Measurements from ENCODE around the gene LCP1. TPM values are rescaled to one million over a fixed set of nuclear protein-coding genes. Genes with fewer than 3 reads are reported as not detected.

LCP1 gene
- total and polyA plus RNA-seq, 2 of the 13 experiments (the other 11 are each of a cell fraction or from before 2014, with no cell fraction given): 1.6 TPM

DNA sequence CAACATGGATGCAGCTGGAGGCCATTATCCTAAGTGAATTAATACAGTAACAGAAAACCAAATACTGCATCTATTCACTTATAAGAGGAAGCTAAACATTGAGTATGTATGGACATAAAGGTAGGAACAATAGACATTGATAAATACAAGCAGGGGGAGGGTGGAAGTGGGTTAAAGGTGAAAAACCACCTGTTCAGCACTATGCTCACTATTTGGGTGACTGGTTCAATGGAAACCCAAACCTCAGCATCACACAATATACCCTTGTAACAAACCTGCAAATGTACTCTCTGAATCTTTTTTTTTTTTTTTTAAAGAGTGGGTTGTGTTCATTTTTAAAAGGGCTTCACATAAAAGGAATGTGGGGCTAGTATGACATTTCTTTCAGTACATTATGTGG is 50.3 kb downstream of the LCP1 start:
- in situ Hi-C loops (cut with HindIII; ENCODE audit: extremely low pct_ligation_motif_present, low pct_unique_long_range_greater_than_20kb) (no loop called here), intact Hi-C loops (cut with micrococcal nuclease; ENCODE audit: unreplicated experiment) (no loop called here)
- Histone ChIP-seq H3K27ac (ENCODE audit: extremely low read length, insufficient read depth, low read length) (no peak overlapping the region), H3K9me3 (ENCODE audit: low read length) (no peaks in the 10 kb centered on the region), H3K36me3 (replicated peaks in 1 of 2; ENCODE audit: control insufficient read depth in 1 of 2, insufficient read depth in 2 of 2, low read length in 2 of 2) (no peaks in the 10 kb centered on the region), H4K20me1 (ENCODE audit: insufficient read depth, low read length) (no peaks in the 10 kb centered on the region), H3K4me2 (ENCODE audit: low read depth, low read length) (no peak overlapping the region), H3K4me1 (ENCODE audit: insufficient read depth, low read length) (peaks cover 53% of the 10 kb centered on the region), H3K27me3 (ENCODE audit: control insufficient read depth in 1 of 2, insufficient read depth in 2 of 2, low read length in 2 of 2) (no peaks in the 10 kb centered on the region), H3K9ac (ENCODE audit: insufficient read depth, low read depth, low read length) (no peak overlapping the region), H3K79me2 (ENCODE audit: insufficient read depth, low read length) (no peaks in the 10 kb centered on the region), H3K4me3 (replicated peaks in 1 of 3; ENCODE audit: insufficient read depth in 1 of 3, low read depth in 2 of 3, low read length in 3 of 3) (no peak overlapping the region), H2AFZ (ENCODE audit: low read length) (no peak overlapping the region)
- ChIA-PET POLR2A (interaction anchor here (1.5 kb wide), 1 partner anchor 11 kb away, joined by 4 read pairs; no protein-coding TSS in a partner anchor), CTCF (ENCODE audit: low intra/inter-chr PET ratio, low total read pairs) (no interaction called here)
- no TSS peak for BruUV-seq (replicated peaks)
- DNase-seq (ENCODE audit: low spot score) (no peak), ATAC-seq (no peak), FAIRE-seq (no peak)
- no peak for TF ChIP-seq ZNF878 (CRISPR knock-in tag; IDR thresholded peaks at IDR 0.05)
- TF ChIP-seq ZBTB25 (CRISPR knock-in tag; IDR thresholded peaks at IDR 0.05): no peak
- TF ChIP-seq, protein P1, sequence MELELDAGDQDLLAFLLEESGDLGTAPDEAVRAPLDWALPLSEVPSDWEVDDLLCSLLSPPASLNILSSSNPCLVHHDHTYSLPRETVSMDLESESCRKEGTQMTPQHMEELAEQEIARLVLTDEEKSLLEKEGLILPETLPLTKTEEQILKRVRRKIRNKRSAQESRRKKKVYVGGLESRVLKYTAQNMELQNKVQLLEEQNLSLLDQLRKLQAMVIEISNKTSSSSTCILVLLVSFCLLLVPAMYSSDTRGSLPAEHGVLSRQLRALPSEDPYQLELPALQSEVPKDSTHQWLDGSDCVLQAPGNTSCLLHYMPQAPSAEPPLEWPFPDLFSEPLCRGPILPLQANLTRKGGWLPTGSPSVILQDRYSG (CRISPR knock-in tag; IDR thresholded peaks at IDR 0.05): no peak
- TF ChIP-seq SOX13 (IDR thresholded peaks at IDR 0.05): no peak
- no peak for TF ChIP-seq SOX13 (CRISPR knock-in tag; conservative IDR thresholded peaks at IDR 0.05 in 1 of 2, IDR thresholded peaks at IDR 0.05 in 1 of 2)
- TF ChIP-seq ZZZ3 (CRISPR knock-in tag; IDR thresholded peaks at IDR 0.05; ENCODE audit: borderline replicate concordance): no peak
